ENCODE results near the gene MRM2.

GRCh38 chr7:2253021-2253420 lies 11.0 kb upstream of the MRM2 start:
- TF ChIP-seq POLR2A (IDR thresholded peaks at IDR 0.05), result no peak
- no peak for TF ChIP-seq CTCF (IDR thresholded peaks at IDR 0.05 in 8 of 11, conservative IDR thresholded peaks at IDR 0.05 in 3 of 11)

Data from spleen (tissue), 7 donors.